NCI-H446 treated with DMSO at 0.1 percent for 48 hours (cell line): Measurements from ENCODE around the gene MTG1.
"Not testable (repeated sequence)": the region's sequence is repeated elsewhere in the genome, so short reads cannot be mapped to it uniquely, and the experiment has no call there.

ENCODE experiments used
- DNase-seq: peaks from one replicate; lab custom pipeline; 2025; lab: John Stamatoyannopoulos, UW

The MTG1 gene

GRCh38 chr10:133358925-133359310 lies 35.0 kb upstream of the MTG1 start:
- no peak for DNase-seq

- DNase-seq = no peak
Measured at GRCh38 chr10:133359554-133359971, 34.4 kb upstream of the MTG1 start.

- DNase-seq = no peak
Measured at GRCh38 chr10:133359972-133360610, 33.9 kb upstream of the MTG1 start.

- no peak for DNase-seq
Measured at GRCh38 chr10:133361227-133361626, 32.7 kb upstream of the MTG1 start.

- DNase-seq = no peak
Measured at GRCh38 chr10:133361773-133362441, 32.0 kb upstream of the MTG1 start.

GRCh38 chr10:133362846-133363245 lies 31.1 kb upstream of the MTG1 start:
- DNase-seq = no peak

- DNase-seq = no peak
Measured at GRCh38 chr10:133364645-133365431, 29.1 kb upstream of the MTG1 start.

GRCh38 chr10:133365461-133366129 lies 28.4 kb upstream of the MTG1 start:
- no peak for DNase-seq

- DNase-seq = no peak
Measured at GRCh38 chr10:133366130-133366478, 27.9 kb upstream of the MTG1 start.

- DNase-seq = no peak
Measured at GRCh38 chr10:133366751-133367150, 27.2 kb upstream of the MTG1 start.

- DNase-seq = not testable (repeated sequence)
Measured at GRCh38 chr10:133367461-133367860, 26.5 kb upstream of the MTG1 start.

GRCh38 chr10:133368153-133368552 lies 25.8 kb upstream of the MTG1 start:
- DNase-seq = no peak

GRCh38 chr10:133370030-133370786 lies 23.7 kb upstream of the MTG1 start:
- no peak for DNase-seq

- DNase-seq = no peak
Measured at GRCh38 chr10:133372507-133372906, 21.4 kb upstream of the MTG1 start.

- DNase-seq = peak; percentile 67
Measured at GRCh38 chr10:133373174-133374090, 20.5 kb upstream of the MTG1 start, which contains the start of gene ECHS1. ECHS1 (minus strand) TSS chr10:133373354; CDS start chr10:133373333, 21 bp downstream.

- DNase-seq = no peak
Measured at GRCh38 chr10:133375357-133376115, 18.4 kb upstream of the MTG1 start.

- DNase-seq = not testable (repeated sequence)
Measured at GRCh38 chr10:133376183-133376582, 17.8 kb upstream of the MTG1 start.

GRCh38 chr10:133377025-133377817 lies 16.7 kb upstream of the MTG1 start:
- no peak for DNase-seq

- DNase-seq = no peak
Measured at GRCh38 chr10:133377818-133378250, 16.1 kb upstream of the MTG1 start.
